LNCAP (cell line): ENCODE data around the gene ATOX1.

Source experiments
- TF ChIP-seq, protein P1 (sequence below): fragments of 450-650 bp; IDR thresholded peaks from 2 replicates; pipeline ENCODE4 v1.5.1; 2017; ENCODE audit warnings: mild to moderate bottlenecking

The ATOX1 gene

DNA sequence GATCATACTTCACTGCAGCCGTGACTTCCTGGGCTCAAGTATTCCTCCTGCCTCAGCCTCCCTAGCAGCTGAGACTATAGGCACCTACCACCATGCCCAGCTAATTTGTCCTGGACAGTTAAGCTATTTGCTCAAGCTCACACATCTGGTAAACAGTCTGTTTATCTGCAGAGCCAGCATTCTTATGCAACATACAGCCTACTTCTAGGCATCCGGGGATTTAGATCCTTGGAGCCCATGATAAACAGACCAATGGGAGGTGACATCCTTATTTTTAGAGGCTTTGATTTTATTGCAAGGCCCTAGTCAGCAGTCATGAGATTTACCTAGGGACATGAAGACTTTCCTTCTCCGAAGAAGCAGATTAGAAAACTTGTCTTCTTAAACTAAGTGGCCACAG, 21.0 kb downstream of the ATOX1 start:
- TF ChIP-seq, protein P1, sequence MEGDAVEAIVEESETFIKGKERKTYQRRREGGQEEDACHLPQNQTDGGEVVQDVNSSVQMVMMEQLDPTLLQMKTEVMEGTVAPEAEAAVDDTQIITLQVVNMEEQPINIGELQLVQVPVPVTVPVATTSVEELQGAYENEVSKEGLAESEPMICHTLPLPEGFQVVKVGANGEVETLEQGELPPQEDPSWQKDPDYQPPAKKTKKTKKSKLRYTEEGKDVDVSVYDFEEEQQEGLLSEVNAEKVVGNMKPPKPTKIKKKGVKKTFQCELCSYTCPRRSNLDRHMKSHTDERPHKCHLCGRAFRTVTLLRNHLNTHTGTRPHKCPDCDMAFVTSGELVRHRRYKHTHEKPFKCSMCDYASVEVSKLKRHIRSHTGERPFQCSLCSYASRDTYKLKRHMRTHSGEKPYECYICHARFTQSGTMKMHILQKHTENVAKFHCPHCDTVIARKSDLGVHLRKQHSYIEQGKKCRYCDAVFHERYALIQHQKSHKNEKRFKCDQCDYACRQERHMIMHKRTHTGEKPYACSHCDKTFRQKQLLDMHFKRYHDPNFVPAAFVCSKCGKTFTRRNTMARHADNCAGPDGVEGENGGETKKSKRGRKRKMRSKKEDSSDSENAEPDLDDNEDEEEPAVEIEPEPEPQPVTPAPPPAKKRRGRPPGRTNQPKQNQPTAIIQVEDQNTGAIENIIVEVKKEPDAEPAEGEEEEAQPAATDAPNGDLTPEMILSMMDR: no peak

DNA sequence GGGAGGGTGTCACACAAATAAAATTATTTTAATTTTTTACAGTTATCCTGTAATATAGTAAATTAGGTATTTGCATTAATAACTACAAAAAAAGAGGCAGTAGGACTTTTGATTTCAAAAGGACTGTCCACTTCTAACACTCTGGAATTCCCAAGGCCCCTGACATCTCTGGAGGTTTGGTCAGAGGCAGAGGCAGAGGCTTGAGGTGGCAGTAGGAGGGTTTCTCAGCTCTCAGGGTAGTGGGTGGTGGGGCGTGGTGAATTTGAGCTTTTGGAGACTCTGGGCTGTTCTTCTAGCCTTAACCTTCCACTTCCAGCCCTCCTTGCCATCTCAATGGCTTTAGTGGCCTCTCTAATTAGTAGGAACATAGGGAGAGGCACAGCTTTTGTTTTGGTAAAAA, 22.8 kb downstream of the ATOX1 start:
- TF ChIP-seq, protein P1: no peak

DNA sequence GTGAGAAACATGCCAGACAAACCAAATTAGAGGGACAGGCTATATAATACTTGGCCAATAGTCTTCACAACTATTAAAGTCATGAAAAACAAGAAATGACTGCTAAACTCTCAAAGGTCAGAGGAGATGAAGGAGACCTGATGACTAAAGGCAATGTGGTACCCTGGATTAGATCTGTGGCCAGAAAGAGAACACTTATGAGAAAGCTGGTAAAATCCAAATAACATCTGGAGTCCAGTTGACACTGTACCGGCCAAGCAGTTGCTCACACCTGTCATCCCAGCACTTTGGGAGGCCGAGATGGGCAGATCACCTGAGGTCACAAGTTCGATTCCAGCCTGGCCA, 24.4 kb downstream of the ATOX1 start:
- TF ChIP-seq, protein P1: no peak

- TF ChIP-seq, protein P1: no peak
Observed at GRCh38 chr5:151733358-151734063, 24.9 kb downstream of the ATOX1 start.

DNA sequence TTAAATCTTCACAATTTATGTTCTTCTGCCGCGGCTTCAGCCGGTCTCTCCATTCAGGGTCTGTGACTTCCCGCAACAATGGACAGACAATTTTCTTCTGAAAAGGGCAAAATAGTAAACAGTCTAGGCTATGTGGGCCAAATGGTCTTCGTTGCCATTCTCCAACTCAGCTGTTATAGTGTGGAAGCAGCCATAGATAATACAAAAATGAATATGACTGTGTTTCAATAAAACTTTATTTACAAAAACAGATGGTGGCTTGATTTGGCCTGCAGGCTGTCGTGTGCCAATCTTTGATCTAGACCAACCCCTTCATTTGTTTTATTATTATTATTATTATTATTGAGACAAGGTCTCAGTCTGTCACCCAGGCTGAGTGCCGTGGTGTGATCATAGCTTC, 28.1 kb downstream of the ATOX1 start:
- TF ChIP-seq, protein P1: no peak

- TF ChIP-seq, protein P1: no peak
Observed at GRCh38 chr5:151724360-151724759, 34.1 kb downstream of the ATOX1 start.

DNA sequence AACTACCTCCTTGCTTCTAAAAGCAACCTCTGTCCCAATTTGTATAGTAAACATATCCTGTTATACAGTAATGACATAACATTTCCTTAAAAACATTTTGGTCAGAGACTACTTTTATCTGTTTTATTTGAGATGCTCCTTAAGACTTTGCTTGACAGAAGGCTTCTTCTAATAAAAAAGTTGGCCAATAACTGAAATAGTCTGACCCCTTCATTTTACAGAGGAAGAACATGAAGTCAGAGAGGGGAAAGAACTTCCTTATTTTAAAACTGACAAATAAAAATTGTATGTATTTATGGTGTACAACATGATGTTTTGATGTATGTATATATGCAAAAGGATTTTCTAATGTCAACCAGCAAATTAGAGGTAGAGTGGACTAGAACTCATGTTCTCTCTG, 35.9 kb downstream of the ATOX1 start:
- TF ChIP-seq, protein P1: no peak
